ENCODE measurements around the gene BCL3. TPM values are rescaled to one million over a fixed set of nuclear protein-coding genes. Genes with fewer than 3 reads are reported as not detected.

BCL3 gene
- total RNA-seq, 1 donor from 2014 or later, result 2.1 TPM

- no peaks in the 10 kb centered on the region for H3K27me3 ChIP-seq (ENCODE audit: control insufficient read depth, insufficient read depth, low read length)
- FAIRE-seq (no peak), DNase-seq (ENCODE audit: low read depth) (no peak)
- no peak for TF ChIP-seq CTCF (IDR thresholded peaks at IDR 0.05; ENCODE audit: insufficient read depth, low read length, severe bottlenecking)
- peaks cover 28% of the 10 kb centered on the region for H3K36me3 ChIP-seq (ENCODE audit: control insufficient read depth, insufficient read depth, low read length)
- H3K4me3 ChIP-seq (ENCODE audit: low read depth, low read length), result no peak overlapping the region
Observed at GRCh38 chr19:44752123-44752815, 3.8 kb downstream of the BCL3 start.

GRCh38 chr19:44752816-44753625, 4.5 kb downstream of the BCL3 start:
- TF ChIP-seq CTCF (IDR thresholded peaks at IDR 0.05; ENCODE audit: insufficient read depth, low read length, severe bottlenecking), result no peak
- DNase-seq (ENCODE audit: low read depth), result peak; percentile 90
- Histone ChIP-seq H3K27me3 (ENCODE audit: control insufficient read depth, insufficient read depth, low read length) (no peaks in the 10 kb centered on the region), H3K36me3 (ENCODE audit: control insufficient read depth, insufficient read depth, low read length) (peaks cover 33% of the 10 kb centered on the region), H3K4me3 (ENCODE audit: low read depth, low read length) (peak overlapping the region; percentile 29)
- FAIRE-seq, result no peak

GRCh38 chr19:44753626-44753931, 5.1 kb downstream of the BCL3 start:
- H3K4me3 ChIP-seq (ENCODE audit: low read depth, low read length), result peak overlapping the region; percentile 29
- no peak for DNase-seq (ENCODE audit: low read depth)
- FAIRE-seq, result no peak
- no peaks in the 10 kb centered on the region for H3K27me3 ChIP-seq (ENCODE audit: control insufficient read depth, insufficient read depth, low read length)
- TF ChIP-seq CTCF (IDR thresholded peaks at IDR 0.05; ENCODE audit: insufficient read depth, low read length, severe bottlenecking), result no peak
- H3K36me3 ChIP-seq (ENCODE audit: control insufficient read depth, insufficient read depth, low read length), result peaks cover 38% of the 10 kb centered on the region

GRCh38 chr19:44753932-44754749, 5.6 kb downstream of the BCL3 start:
- TF ChIP-seq CTCF (IDR thresholded peaks at IDR 0.05; ENCODE audit: insufficient read depth, low read length, severe bottlenecking), result no peak
- no peak for FAIRE-seq
- Histone ChIP-seq H3K4me3 (ENCODE audit: low read depth, low read length) (peak overlapping the region; percentile 29), H3K27me3 (ENCODE audit: control insufficient read depth, insufficient read depth, low read length) (no peaks in the 10 kb centered on the region), H3K36me3 (ENCODE audit: control insufficient read depth, insufficient read depth, low read length) (peaks cover 40% of the 10 kb centered on the region)
- peak; percentile 71 for DNase-seq (ENCODE audit: low read depth)

GRCh38 chr19:44754750-44755080, 6.2 kb downstream of the BCL3 start:
- Histone ChIP-seq H3K4me3 (ENCODE audit: low read depth, low read length) (no peak overlapping the region), H3K27me3 (ENCODE audit: control insufficient read depth, insufficient read depth, low read length) (no peaks in the 10 kb centered on the region), H3K36me3 (ENCODE audit: control insufficient read depth, insufficient read depth, low read length) (peaks cover 41% of the 10 kb centered on the region)
- FAIRE-seq (no peak), DNase-seq (ENCODE audit: low read depth) (no peak)
- TF ChIP-seq CTCF (IDR thresholded peaks at IDR 0.05; ENCODE audit: insufficient read depth, low read length, severe bottlenecking), result no peak

Measured in bronchial epithelial cell (primary cell).